Breast epithelium (tissue), 4 donors: ENCODE measurements around the gene PTPN2. TPM values are rescaled to one million over a fixed set of nuclear protein-coding genes. Genes with fewer than 3 reads are reported as not detected.

Experiments used
- DNase-seq, 2 donors: peaks; one replicate each; pipeline ENCODE4 v3.0.0-alpha.2; 2019; ENCODE audit warnings: low spot score in 2 of 2
- H3K27ac ChIP-seq, 2 donors: fragments of 200-600 bp; sonication (generic) in 1 of 2; one replicate each; pipeline ENCODE4 v1.5.1; 2016 to 2019; ENCODE audit warnings: mild to moderate bottlenecking in 1 of 2
- H3K27me3 ChIP-seq, 2 donors: fragments of 200-600 bp; sonication (generic) in 1 of 2; one replicate each; pipeline versions ENCODE4 v1.5.1 to v1.6.0; 2017 to 2019; ENCODE audit warnings: control low read depth in 1 of 2, mild to moderate bottlenecking in 1 of 2
- H3K36me3 ChIP-seq: fragments of 200-600 bp; one replicate; pipeline ENCODE4 v1.5.1; 2019
- H3K4me1 ChIP-seq, 2 donors: fragments of 200-600 bp; sonication (generic); one replicate each; pipeline ENCODE4 v1.5.1; 2016 to 2019; ENCODE audit warnings: control low read depth in 1 of 2
- H3K4me3 ChIP-seq, 3 donors: fragments of 200-600 bp; sonication (generic); 1 replicate in 2 of 3; 2 replicates in 1 of 3; pipeline ENCODE4 v1.5.1; 2016 to 2019; ENCODE audit warnings: mild to moderate bottlenecking in 3 of 3, moderate library complexity in 2 of 3
- H3K9me3 ChIP-seq, 2 donors: fragments of 200-600 bp; sonication (generic) in 1 of 2; one replicate each; pipeline ENCODE4 v1.5.1; 2016 to 2019; ENCODE audit warnings: control low read depth in 1 of 2
- POLR2A ChIP-seq: fragments of 450-650 bp; IDR thresholded peaks from one replicate; pipeline ENCODE4 v1.6.1; 2016; ENCODE audit warnings: antibody characterized with exemption, mild to moderate bottlenecking, moderate library complexity
- POLR2AphosphoS5 ChIP-seq, 3 donors: sonication (generic); formaldehyde crosslinking; IDR thresholded peaks; one replicate each; pipeline ENCODE4 v1.6.1; 2017; ENCODE audit warnings: antibody characterized with exemption in 3 of 3
- intact Hi-C: fragments of 100-400 bp; cut with DNase I; formaldehyde crosslinking; loops from one replicate; pipeline ENCODE4 v1.15.1; 2023; ENCODE audit warnings: low total_unique reads
- total RNA-seq, 3 donors: library from RNA; depleted of rRNA; stranded (reverse); fragments of >200 nt; gene quantifications; one replicate each; pipeline ENCODE4 v1.1.0, GENCODE V29; 2016
- TF ChIP-seq, protein P1 (sequence below), 3 donors: fragments of 450-650 bp; IDR thresholded peaks; one replicate each; pipeline ENCODE4 v1.5.1; 2016 to 2017; ENCODE audit warnings: antibody characterized with exemption in 3 of 3, mild to moderate bottlenecking in 3 of 3, moderate library complexity in 3 of 3

PTPN2 gene
- total RNA-seq, 3 donors from 2014 or later, result 38.4 to 57.1 (median 53.7) TPM

DNA sequence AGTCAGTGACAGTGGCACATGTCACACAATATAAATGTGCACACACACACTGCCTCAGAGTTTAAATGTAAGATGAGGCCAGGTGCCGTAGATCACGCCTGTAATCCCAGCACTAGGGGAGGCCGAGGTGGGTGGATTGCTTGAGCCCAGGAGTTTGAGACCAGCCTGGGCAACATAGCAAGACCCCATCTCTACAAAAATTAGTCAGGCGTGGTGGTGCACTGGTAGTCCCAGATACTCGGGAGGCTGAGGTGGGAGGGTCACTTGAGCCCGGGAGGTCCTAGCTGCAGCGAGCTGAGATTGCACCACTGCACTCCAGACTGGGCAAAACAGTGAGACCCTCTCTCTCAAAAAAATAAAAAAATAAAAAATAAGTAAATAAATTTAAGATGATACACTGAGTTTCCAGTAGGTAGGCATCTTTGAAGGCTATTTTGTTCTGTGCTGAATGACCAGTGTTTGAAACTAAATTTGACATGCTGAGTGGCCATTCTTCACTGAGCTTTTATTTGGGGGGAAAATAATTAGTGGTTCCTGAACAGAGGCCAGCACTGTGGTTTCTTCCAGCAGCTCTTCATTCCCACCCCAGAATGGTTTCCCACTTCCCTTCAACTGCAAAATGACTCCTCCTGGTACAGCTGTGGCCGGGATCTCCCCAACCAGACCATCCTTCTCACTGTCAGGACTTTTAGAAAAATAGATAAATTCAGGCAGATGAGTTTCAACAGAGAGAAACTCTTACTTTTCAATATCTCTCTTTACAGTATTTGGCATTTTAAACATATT lies 136.3 kb downstream of the PTPN2 start:
- Histone ChIP-seq H3K27ac (no peak overlapping the region), H3K27me3 (no peaks in the 10 kb centered on the region), H3K9me3 (no peaks in the 10 kb centered on the region), H3K4me3 (no peak overlapping the region), H3K36me3 (no peaks in the 10 kb centered on the region), H3K4me1 (no peaks in the 10 kb centered on the region)
- intact Hi-C loops, result no loop called here
- no peak for DNase-seq
- TF ChIP-seq, protein P1, sequence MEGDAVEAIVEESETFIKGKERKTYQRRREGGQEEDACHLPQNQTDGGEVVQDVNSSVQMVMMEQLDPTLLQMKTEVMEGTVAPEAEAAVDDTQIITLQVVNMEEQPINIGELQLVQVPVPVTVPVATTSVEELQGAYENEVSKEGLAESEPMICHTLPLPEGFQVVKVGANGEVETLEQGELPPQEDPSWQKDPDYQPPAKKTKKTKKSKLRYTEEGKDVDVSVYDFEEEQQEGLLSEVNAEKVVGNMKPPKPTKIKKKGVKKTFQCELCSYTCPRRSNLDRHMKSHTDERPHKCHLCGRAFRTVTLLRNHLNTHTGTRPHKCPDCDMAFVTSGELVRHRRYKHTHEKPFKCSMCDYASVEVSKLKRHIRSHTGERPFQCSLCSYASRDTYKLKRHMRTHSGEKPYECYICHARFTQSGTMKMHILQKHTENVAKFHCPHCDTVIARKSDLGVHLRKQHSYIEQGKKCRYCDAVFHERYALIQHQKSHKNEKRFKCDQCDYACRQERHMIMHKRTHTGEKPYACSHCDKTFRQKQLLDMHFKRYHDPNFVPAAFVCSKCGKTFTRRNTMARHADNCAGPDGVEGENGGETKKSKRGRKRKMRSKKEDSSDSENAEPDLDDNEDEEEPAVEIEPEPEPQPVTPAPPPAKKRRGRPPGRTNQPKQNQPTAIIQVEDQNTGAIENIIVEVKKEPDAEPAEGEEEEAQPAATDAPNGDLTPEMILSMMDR (IDR thresholded peaks at IDR 0.05), result no peak
- TF ChIP-seq POLR2A (no peak), POLR2AphosphoS5 (IDR thresholded peaks at IDR 0.05) (no peak)

DNA sequence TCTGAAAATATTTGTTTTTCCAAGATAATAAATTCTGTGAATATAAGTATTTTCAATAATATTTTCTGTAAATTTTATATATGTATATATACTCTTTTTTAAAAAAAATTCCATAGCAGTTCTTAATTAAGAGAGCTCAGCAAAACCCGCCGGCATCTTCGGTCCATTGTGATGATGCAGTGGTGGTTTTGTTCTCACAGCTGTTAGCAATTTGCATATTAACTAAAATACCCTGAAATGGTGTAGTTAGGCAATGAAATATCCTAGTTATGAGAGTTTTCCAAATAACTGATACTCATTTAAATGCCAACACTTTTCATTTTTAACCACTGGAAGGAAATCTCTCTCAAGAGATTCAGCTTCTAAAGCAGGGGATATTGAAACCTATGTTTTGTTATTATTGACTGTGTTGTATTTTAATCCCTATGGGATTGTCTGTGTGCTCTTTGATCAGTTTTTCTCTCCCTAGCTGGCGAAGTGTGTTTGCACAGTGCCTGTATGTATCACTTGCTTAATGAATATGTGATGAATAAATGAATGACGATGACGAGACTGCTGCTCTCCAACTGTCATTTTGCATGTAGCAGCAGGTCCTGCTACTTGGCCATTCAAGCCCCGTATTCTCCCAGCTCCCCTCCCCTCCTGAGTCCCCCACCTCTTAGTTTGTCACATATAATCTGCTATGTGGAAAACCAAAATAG lies 138.8 kb downstream of the PTPN2 start:
- no peaks in the 10 kb centered on the region for H3K36me3 ChIP-seq
- no peak overlapping the region for H3K4me3 ChIP-seq
- H3K4me1 ChIP-seq, result no peaks in the 10 kb centered on the region
- H3K27ac ChIP-seq, result no peak overlapping the region
- DNase-seq, result no peak
- intact Hi-C loops, result no loop called here
- H3K9me3 ChIP-seq, result no peaks in the 10 kb centered on the region
- TF ChIP-seq POLR2AphosphoS5 (IDR thresholded peaks at IDR 0.05) (no peak), POLR2A (no peak)
- TF ChIP-seq, protein P1 (IDR thresholded peaks at IDR 0.05), result no peak
- no peaks in the 10 kb centered on the region for H3K27me3 ChIP-seq

DNA sequence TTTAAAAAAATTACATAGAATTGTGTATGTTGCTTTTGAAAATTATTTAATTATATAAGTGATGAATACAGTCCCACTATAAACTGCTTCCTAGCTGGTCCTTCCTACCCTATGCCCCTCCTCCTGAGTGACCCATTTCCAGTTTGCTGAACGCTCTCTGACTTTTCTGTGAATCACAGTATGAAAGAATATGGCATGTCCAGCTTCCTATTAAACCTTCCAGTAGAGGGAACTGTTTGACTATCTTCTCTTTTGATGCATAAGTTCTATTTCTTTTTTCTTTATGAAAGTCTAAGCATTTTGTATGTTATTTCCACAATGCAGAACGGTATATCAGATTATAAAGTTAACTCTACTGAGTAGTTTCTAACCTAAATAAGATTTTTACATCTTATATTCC lies 139.9 kb downstream of the PTPN2 start:
- Histone ChIP-seq H3K36me3 (no peaks in the 10 kb centered on the region), H3K4me3 (no peak overlapping the region), H3K9me3 (no peaks in the 10 kb centered on the region), H3K27ac (no peak overlapping the region), H3K4me1 (no peaks in the 10 kb centered on the region), H3K27me3 (no peaks in the 10 kb centered on the region)
- DNase-seq, result no peak
- no peak for TF ChIP-seq POLR2A
- TF ChIP-seq, protein P1 (IDR thresholded peaks at IDR 0.05), result peak in 2 of 3 donors; percentile 43
- TF ChIP-seq POLR2AphosphoS5 (IDR thresholded peaks at IDR 0.05), result no peak
- intact Hi-C loops, result no loop called here

DNA sequence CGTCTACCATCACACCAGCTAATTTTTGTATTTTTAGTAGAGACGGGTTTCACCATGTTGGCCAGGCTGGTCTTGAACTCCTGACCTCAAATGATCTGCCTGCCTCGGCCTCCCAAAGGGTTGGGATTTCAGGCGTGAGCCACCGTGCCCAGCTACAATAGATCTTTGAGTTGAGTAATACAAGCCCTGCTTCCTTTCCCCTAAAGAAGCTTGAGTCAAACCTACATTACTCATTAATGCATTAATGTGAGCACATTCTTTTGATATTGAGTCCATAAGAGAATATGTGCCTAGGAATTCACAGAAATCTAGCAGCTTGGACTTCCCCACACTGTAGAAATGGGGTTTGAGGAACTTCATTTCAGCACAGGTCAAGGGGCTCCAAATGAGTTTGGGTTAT lies 141.6 kb downstream of the PTPN2 start:
- Histone ChIP-seq H3K4me1 (no peaks in the 10 kb centered on the region), H3K9me3 (no peaks in the 10 kb centered on the region), H3K36me3 (no peaks in the 10 kb centered on the region), H3K27me3 (no peaks in the 10 kb centered on the region), H3K27ac (no peak overlapping the region), H3K4me3 (no peak overlapping the region)
- no peak for DNase-seq
- TF ChIP-seq POLR2AphosphoS5 (IDR thresholded peaks at IDR 0.05) (no peak), POLR2A (no peak)
- TF ChIP-seq, protein P1 (IDR thresholded peaks at IDR 0.05), result no peak
- intact Hi-C loops, result no loop called here

Other genes starting within 250 kb of the PTPN2 start
- 10 to 100 TPM; 24.3 to 38.5 (median 25.9) TPM for gene SPIRE1, start 226.1 kb downstream of the PTPN2 start, total RNA-seq
- 10 to 100 TPM in 1 of 3 donors, 1 to 10 TPM in 2; 7.4 to 11.7 (median 9.5) TPM for gene CEP76, start 181.5 kb downstream of the PTPN2 start, total RNA-seq
- gene PSMG2, start 181.2 kb downstream of the PTPN2 start, total RNA-seq, result 100 to 1,000 TPM in 1 of 3 donors, 10 to 100 TPM in 2; 78.7 to 102 (median 83.4) TPM
- 10 to 100 TPM; 29.6 to 45.6 (median 38.5) TPM for gene SEH1L, start 63.8 kb upstream of the PTPN2 start, total RNA-seq
- 10 to 100 TPM; 19.8 to 38.6 (median 23.9) TPM for gene CEP192, start 107.1 kb upstream of the PTPN2 start, total RNA-seq